ENCODE measurements around the gene ZNF99. TPM values are rescaled to one million over a fixed set of nuclear protein-coding genes. Genes with fewer than 3 reads are reported as not detected.
A peak's percentile ranks its signal among the peaks of the same experiment; 100 is the strongest.
"Not testable (repeated sequence)": the region's sequence is repeated elsewhere in the genome, so short reads cannot be mapped to it uniquely, and the experiment has no call there.

The ZNF99 gene
- not detected for total RNA-seq
- long read RNA-seq = 0 reads

DNA sequence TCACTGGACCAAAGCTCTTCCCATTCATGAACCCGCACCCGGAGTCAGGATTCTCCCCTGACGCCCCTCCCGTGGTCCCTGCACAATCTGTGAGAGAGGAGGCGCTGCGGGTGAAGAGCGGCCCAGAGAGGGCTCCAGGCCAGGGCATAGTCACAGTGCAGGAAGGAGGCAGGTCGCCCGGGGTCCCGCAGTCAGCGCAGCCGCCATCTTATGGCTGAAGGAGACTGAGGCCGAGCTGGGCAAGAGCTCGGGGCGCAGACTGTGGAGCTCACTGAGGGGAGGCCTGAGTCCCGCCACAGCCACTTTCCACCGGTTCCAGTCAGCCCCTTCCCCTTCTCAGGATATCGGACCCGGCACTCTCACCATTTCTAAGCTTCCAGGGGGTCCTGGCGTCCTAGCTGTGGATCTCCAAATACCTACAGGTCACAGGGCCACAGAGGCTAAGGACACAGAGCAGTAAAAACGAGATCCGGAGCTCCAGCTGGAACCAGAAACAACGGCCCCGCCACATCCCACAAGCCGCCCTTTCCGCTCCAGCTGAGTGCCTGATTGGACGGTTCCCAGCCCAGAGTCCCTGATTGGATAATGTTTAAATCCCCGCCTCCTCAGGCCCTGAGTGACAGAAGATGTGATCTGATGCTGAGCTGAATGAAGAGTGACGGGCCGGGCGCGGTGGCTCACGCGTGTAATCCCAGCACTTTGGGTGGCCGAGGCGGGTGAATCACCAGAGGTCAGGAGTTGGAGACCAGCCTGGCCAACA lies at the start of gene ZNF99:
Gene ZNF99, minus strand, starts transcription at position 501 of the 760 bp plus-strand sequence. Its CDS starts 135 bp downstream, at position 366.
- no peak for ATAC-seq
- intact Hi-C loops (cut with DNase I, micrococcal nuclease) = no loop called here
- peak in 1 of 2 donors; percentile 3 for DNase-seq

DNA sequence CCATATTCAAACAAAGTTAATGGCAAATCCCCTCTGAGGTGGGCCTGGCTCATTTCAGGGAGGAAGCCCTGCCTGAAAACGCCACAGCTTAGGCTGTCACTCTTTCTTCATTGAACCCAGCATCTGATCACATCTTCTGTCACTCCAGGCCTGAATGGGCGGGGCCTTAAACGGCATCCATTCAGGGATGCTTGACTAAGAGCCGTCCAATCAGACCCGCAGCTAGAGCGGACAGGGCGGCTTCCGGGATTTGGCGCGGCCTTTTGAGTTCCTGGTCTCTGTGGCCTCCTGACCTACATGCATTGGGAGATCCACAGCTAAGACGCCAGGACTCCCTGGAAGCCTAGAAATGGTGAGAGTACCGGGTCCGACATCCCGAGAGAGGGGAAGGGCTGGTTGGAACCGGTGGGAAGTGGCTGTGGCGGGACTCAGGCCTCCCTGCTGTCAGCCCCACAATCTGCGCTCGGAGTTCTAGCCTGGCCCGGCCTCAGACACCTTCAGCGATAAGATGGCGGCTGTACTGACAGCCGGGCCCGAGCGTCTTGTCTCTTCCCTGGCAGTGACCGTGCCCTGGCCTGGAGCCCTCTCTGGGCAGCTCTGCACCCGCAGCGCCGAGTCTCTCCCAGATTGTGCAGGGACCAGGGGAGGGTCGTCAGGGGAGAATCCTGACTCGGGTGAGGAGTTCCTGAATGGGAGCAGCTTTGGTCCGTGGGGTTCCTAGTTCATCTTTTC lies 48.2 kb upstream of the ZNF99 start, which contains the start of gene ZNF723:
Gene ZNF723, plus strand, starts transcription at position 261 of the 732 bp plus-strand sequence. Its CDS starts 89 bp downstream, at position 350.
- ATAC-seq = no peak
- intact Hi-C loops (cut with DNase I, micrococcal nuclease) = no loop called here
- DNase-seq = no peak

DNA sequence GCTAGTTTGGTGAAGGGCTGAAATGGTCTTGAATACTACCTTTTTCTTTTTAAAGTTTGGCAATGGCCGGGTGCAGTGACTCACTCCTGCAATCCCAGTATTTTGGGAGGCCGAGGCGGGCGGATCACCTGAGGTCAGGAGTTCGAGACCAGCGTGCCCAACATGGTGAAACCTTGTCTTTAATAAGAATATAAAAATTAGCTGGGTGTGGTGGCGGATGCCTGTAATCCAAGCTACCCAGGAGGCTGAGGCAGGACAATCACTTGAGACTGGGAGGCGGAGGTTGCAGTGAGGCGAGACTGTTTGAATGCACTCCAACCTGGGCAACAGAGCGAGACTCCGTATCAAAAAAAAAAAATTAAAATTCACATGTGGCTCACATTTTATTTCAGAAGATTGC lies 47.3 kb upstream of the ZNF99 start:
- DNase-seq (no peak), ATAC-seq (no peak)
- intact Hi-C loops (cut with DNase I, micrococcal nuclease) = no loop called here

DNA sequence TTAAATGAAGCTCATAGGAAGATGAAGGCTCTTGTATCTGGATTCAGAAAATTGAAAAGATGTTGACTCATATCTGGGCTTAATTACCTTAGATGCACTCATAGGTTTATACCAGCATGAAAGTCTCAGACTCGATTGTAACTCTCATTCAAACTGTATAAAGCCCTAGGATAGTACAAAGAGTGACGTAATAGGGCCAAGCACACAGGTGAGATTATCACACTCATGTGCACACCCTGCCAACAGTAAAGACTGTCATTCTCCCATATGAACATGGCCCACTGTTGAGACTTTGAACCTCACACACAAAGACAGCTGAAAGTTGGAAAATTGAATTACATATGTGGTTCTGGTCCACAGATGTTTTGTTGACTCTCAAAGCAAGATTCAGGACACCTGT lies 30.2 kb upstream of the ZNF99 start:
- ATAC-seq (no peak), DNase-seq (no peak)
- intact Hi-C loops (cut with DNase I, micrococcal nuclease) = no loop called here

DNA sequence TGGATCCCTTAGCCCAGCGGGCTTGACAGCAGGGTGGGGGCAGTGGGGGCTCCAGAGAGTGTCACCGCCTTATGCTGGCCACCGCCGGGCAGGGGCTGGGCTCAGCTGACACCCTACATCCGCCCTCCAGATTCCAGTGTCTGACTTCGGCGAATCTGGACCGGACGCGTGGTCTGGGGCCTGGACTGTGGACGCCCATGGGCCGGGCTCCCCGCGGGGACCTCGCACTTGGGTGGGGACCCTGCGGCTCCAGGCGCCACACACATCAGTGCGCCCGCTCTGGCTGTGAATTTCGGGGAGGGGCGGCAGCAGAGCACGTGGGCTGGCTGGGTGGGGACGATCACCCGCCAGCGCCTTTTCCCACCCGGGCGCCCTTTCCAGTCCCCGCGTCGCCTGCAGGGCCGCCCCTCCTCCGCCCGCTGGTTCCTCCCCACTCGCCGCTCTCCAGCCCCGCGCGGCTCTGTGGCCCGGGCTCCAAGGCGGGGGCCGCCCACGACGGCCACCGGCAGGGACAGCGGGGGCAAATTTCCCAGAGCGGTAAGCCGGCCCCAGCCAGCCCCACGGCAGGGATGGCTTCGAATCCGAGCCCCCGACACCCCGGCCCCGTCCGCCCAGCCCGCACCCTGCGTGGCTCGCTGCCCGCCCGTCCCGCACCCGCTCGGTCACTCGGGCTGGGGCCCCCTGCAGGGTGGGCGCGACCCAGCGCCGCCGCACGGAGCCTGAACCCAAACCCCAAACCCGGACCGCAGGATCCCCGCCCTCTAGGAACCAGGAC lies 23.3 kb upstream of the ZNF99 start:
- intact Hi-C loops (cut with DNase I, micrococcal nuclease) = no loop called here
- DNase-seq (no peak), ATAC-seq (no peak)

DNA sequence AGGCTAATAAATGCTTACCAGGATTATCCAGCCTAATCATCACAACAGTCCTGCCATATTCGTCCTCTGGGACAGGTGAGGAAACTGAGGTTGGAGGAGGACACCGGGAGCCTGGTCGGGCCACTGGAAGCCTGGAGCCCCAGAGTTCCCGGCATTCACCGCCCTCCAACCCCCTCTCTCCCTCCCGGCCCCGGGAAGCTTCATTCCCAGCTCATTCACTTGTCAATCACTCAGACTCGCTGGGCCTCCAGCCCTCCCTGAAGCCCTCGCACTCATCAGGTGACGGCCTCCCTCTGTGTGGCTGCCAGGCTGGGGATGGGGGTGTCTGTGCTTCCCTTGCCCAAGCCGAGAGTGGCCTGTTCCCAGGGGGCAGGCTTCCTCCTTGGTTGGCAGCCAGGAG lies 22.5 kb upstream of the ZNF99 start:
- intact Hi-C loops (cut with DNase I, micrococcal nuclease) = no loop called here
- DNase-seq (no peak), ATAC-seq (no peak)

DNA sequence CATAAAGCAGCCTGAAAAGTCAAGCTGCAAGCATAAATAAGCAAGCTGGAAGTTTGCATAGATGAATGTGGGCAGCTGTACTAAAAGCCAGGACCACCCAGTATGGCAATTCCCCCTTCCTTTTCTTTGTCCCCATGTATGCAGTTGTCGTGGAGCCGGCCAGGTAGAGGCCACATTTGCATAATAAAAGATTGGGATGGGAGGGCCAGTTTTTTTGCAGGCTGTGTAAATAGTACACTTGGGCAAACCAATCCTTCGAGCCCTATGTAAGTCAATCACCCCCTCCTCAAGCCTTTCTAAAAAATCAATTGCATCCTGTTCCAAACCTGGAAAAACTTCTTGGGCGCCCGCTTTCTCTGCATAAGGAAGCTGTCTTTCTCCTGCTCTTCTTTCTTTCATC lies 13.1 kb upstream of the ZNF99 start:
- intact Hi-C loops (cut with DNase I, micrococcal nuclease) = no loop called here
- ATAC-seq (no peak), DNase-seq (no peak)

DNA sequence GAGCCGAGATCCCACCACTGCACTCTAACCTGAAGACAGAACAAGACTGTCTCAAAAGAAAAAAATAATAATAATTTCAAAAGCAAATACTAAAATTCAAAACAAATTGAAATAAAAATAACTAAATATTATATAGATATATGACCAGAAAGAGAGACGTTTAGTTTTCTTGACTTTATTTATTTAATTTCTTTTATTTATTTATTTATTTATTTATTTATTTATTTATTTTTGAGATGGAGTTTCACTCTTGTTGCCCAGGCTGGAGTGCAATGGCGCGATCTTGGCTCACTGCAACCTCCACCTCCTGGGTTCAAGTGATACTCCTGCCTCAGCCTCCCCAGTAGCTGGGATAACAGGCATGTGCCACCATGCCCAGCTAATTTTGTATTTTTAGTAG lies 8.9 kb upstream of the ZNF99 start:
- ATAC-seq; intact Hi-C loops (cut with DNase I, micrococcal nuclease); DNase-seq: not testable (repeated sequence)

DNA sequence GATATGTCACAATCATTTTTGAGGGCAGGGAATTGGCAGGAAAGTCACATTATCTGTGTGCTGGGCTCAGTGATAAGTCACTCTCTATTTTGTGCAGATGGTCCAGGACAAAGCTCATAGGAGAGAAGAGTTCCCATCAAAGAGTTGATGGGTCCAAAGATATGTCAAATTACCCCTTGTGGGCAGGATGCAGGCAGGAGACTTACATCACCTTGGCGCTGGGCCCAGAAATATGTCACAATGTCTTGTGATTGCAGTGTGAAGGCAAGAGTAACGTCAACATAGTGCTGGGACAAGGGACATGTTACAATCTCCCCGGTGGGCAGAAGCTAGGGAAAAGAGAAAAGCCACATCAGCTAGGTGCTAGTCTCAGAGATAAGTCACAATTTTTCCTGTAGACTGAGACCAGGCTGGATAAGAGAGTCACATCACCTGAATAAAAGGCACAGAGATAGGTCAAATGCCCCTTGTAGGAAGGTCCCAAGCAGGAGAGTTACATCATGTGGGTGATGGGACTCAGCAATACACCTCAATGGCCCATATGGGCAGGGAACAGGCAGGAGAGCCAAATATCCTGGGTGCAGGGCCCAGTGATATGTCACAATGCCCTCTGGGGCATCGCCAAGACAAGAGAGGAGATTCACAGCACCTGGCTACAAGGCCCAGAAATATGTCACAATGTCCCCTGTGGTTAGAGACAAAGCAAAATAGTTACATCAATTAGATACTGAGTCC lies 47.9 kb downstream of the ZNF99 start:
- intact Hi-C loops (cut with DNase I, micrococcal nuclease) = no loop called here
- no peak for DNase-seq
- ATAC-seq = no peak

DNA sequence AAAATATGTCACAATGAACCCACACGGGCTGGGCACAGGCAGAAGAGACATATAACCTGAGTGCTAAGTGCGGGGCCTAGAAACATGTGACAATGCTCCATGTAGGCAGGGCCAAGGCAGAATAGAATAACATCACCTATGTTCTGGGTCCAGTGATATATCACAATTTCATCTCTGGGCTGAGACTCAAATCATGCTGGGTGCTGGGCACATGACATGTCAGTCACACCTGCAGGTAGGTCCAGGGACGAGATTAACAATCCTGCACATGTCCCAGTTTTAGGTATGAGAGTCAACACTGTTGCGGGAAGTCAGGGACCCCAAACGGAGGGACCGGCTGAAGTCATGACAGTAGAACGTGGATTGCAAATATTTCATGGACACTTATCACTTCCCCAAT lies 50.3 kb downstream of the ZNF99 start:
- intact Hi-C loops (cut with DNase I, micrococcal nuclease) = no loop called here
- DNase-seq (no peak), ATAC-seq (no peak)

DNA sequence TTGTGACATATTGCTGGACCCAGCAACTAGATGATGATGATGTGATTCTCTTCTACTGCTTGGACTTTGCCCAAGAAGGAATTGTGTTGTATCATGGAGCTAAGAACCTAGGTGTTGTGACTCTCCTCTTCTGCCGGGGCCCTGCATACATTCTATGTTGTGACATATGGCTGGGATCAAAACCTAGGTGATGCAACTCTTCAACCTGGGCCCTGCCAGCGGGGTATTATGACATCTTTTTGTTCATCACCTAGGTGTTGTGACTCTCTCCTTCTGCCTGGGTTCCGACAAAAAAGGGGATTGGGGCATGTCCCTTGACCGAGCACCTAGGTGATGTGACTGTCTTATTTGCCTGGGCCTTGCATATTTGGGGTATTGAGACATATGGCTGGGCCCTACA lies 55.7 kb downstream of the ZNF99 start:
- ATAC-seq; intact Hi-C loops (cut with DNase I, micrococcal nuclease); DNase-seq: not testable (repeated sequence)

DNA sequence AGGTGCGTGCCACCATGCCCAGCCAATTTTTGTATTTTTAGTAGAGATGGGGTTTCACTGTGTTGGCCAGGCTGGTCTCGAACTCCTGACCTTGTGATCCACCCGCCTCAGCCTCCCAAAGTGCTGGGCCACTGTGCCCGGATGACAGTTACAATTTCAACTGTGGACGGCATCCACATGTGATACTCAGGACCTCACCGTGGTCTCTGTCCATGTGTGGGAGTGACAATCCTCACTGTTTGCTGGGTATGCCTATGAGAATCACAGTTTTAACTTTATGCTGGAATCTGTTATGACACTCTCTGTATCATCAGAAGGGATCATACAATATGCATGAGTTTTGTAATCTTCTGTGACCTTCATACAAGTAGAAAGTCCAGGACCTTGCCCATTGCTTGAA lies 62.4 kb downstream of the ZNF99 start:
- ATAC-seq; DNase-seq; intact Hi-C loops (cut with DNase I, micrococcal nuclease): not testable (repeated sequence)

DNA sequence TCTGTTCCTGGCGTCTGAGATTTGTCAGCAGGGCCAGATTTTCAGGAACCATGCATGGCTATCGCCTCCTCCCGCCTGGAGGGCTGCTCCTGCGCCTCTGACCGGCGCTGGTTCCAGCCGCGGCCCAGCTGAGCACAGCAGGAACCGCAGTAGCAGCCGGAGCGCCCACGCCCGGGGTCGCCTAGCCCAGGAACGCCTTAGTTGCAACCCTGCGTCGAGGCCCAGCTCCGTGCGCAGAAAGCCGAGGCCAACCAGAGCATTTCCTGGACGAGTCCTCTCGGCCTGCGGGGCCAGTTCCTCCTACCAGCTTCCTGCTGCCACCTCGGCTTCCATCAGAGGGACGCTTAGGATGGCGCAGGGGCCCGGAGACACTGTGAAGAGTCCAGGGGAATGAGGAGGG lies 75.0 kb downstream of the ZNF99 start:
- ATAC-seq (no peak), DNase-seq (no peak)
- intact Hi-C loops (cut with DNase I, micrococcal nuclease) = no loop called here

DNA sequence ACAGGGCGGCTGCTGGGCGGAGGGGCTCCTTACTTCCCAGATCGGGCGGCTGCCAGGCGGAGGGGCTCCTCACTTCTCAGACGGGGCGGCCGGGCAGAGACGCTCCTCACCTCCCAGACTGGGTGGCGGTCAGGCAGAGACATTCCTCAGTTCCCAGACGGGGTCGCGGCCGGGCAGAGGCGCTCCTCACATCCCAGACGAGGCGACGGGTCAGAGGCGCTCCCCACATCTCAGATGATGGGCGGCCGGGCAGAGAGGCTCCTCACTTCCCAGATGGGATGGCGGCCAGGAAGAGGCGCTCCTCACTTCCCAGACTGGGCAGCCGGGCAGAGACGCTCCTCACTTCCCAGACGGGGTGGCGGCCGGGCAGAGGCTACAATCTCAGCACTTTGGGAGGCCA lies 80.9 kb downstream of the ZNF99 start:
- ATAC-seq; DNase-seq; intact Hi-C loops (cut with DNase I, micrococcal nuclease): not testable (repeated sequence)

DNA sequence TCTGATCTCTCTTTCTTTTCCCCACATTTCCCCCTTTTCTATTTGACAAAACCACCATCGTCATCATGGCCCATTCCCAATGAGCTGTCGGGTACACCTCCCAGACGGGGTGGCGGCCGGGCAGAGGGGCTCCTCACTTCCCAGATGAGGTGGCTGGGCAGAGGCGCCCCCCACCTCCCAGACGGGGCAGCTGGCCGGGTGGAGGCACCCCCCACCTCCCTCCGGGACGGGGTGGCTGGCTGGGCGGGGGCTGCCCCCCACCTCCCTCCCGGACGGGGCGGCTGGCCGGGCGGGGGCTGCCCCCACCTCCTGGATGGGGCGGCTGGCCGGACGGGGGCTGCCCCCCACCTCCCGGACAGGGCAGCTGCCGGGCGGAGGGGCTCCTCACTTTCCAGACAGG lies 81.3 kb downstream of the ZNF99 start:
- DNase-seq; ATAC-seq; intact Hi-C loops (cut with DNase I, micrococcal nuclease): not testable (repeated sequence)

All from left colon (tissue), 2 donors.